Neuronal stem cell (in vitro differentiated cells): ENCODE data around the gene GDF2.

Experiments used
- DNase-seq: peaks from one replicate; pipeline ENCODE4 v3.0.0-alpha.2; 2013; ENCODE audit warnings: low spot score
- H2AFZ ChIP-seq: one replicate; pipeline ENCODE4 v1.6.1; 2013; ENCODE audit warnings: mild to moderate bottlenecking, low read length, inconsistent platforms
- H2AK5ac ChIP-seq: 2 replicates; pipeline ENCODE4 v1.6.1; 2013; ENCODE audit warnings: low read depth, mild to moderate bottlenecking, inconsistent platforms, low read length, moderate library complexity, mixed read lengths
- H2BK120ac ChIP-seq: 2 replicates; pipeline ENCODE4 v1.6.1; 2013; ENCODE audit warnings: low read depth, mild to moderate bottlenecking, inconsistent platforms, low read length, moderate library complexity, mixed read lengths
- H2BK12ac ChIP-seq: one replicate; pipeline ENCODE4 v1.6.1; 2013; ENCODE audit warnings: low read length, inconsistent platforms
- H2BK15ac ChIP-seq: 2 replicates; pipeline ENCODE4 v1.6.1; 2013; ENCODE audit warnings: mild to moderate bottlenecking, low read length, inconsistent platforms, mixed read lengths
- H2BK5ac ChIP-seq: one replicate; pipeline ENCODE4 v1.6.1; 2013; ENCODE audit warnings: inconsistent platforms, mild to moderate bottlenecking, low read length, moderate library complexity
- H3K14ac ChIP-seq: one replicate; pipeline ENCODE4 v1.6.1; 2013; ENCODE audit warnings: low read length, inconsistent platforms
- H3K18ac ChIP-seq: 2 replicates; pipeline ENCODE4 v1.6.1; 2013; ENCODE audit warnings: low read length, inconsistent platforms
- H3K23ac ChIP-seq: 2 replicates; pipeline ENCODE4 v1.6.1; 2013; ENCODE audit warnings: low read depth, mild to moderate bottlenecking, mixed read lengths, low read length, inconsistent platforms; ENCODE audit not compliant: poor library complexity
- H3K27ac ChIP-seq: replicated peaks from 3 replicates; pipeline ENCODE4 v1.5.1; 2013; ENCODE audit warnings: low read length, inconsistent platforms
- H3K27me3 ChIP-seq, 3 experiments: 2 replicates each; pipeline ENCODE4 v1.6.1; 2013; ENCODE audit warnings: low read length in 3 of 3, mild to moderate bottlenecking in 2 of 3, inconsistent platforms in 1 of 3, low read depth in 1 of 3, mixed read lengths in 1 of 3, moderate library complexity in 1 of 3; ENCODE audit not compliant: control insufficient read depth in 3 of 3, insufficient read depth in 3 of 3
- H3K36me3 ChIP-seq, 2 donors: replicated peaks in 1 of 2; 2 replicates each; pipeline ENCODE4 v1.6.1; 2013; ENCODE audit warnings: low read length in 2 of 2; ENCODE audit not compliant: control insufficient read depth in 2 of 2, insufficient read depth in 2 of 2
- H3K4ac ChIP-seq: 2 replicates; pipeline ENCODE4 v1.6.1; 2013; ENCODE audit warnings: inconsistent platforms, mild to moderate bottlenecking, low read length, moderate library complexity
- H3K4me1 ChIP-seq, 2 donors: 1 replicate in 1 of 2; 2 replicates in 1 of 2; pipeline ENCODE4 v1.6.1; 2013; ENCODE audit warnings: low read length in 2 of 2, low read depth in 1 of 2; ENCODE audit not compliant: control insufficient read depth in 2 of 2, insufficient read depth in 1 of 2
- H3K4me2 ChIP-seq: one replicate; pipeline ENCODE4 v1.6.1; 2013; ENCODE audit warnings: mild to moderate bottlenecking, low read length, inconsistent platforms; ENCODE audit not compliant: insufficient read depth, poor library complexity, severe bottlenecking
- H3K4me3 ChIP-seq, 2 donors: 2 replicates each; pipeline ENCODE4 v1.5.1; 2013; ENCODE audit warnings: low read length in 2 of 2, mild to moderate bottlenecking in 2 of 2, inconsistent platforms in 1 of 2, moderate library complexity in 1 of 2
- H3K79me1 ChIP-seq: one replicate; pipeline ENCODE4 v1.6.1; 2013; ENCODE audit warnings: low read depth, mild to moderate bottlenecking, inconsistent platforms, low read length, moderate library complexity
- H3K9ac ChIP-seq: one replicate; pipeline ENCODE4 v1.6.1; 2013; ENCODE audit warnings: mild to moderate bottlenecking, low read depth, low read length, inconsistent platforms; ENCODE audit not compliant: poor library complexity
- H3K9me3 ChIP-seq, 2 donors: replicated peaks in 1 of 2; 2 replicates each; pipeline versions ENCODE3 to v1.6.1; 2013; ENCODE audit warnings: low read length in 2 of 2, mild to moderate bottlenecking in 2 of 2, inconsistent platforms in 1 of 2, low read depth in 1 of 2, mixed read lengths in 1 of 2, moderate library complexity in 1 of 2; ENCODE audit not compliant: control insufficient read depth in 2 of 2, insufficient read depth in 1 of 2
- H4K8ac ChIP-seq: one replicate; pipeline ENCODE4 v1.6.1; 2013; ENCODE audit warnings: low read depth, mild to moderate bottlenecking, inconsistent platforms, low read length, moderate library complexity
- H4K91ac ChIP-seq: one replicate; pipeline ENCODE4 v1.6.1; 2013; ENCODE audit warnings: low read length, low read depth, mild to moderate bottlenecking, inconsistent platforms; ENCODE audit not compliant: poor library complexity
- WGBS, 2 donors: extraction: QIAGEN DNeasy Blood & Tissue Kit; methylation state at CpG; one replicate each; pipeline ENCODE4 v1.1.7; 2013; ENCODE audit warnings: missing lambda C conversion rate in 2 of 2, mixed read lengths in 1 of 2; ENCODE audit not compliant: insufficient read length in 2 of 2, insufficient replicate concordance in 1 of 2; ENCODE audit errors: extremely low coverage in 2 of 2; 5-methylcytosine and 5-hydroxymethylcytosine counted together

Gene GDF2

GRCh38 chr10:47323636-47324296, 1.5 kb downstream of the GDF2 start:
- Histone ChIP-seq H3K27ac (no peak overlapping the region), H3K79me1 (no peaks in the 10 kb centered on the region), H3K4ac (no peak overlapping the region), H2BK12ac (no peak overlapping the region), H3K9me3 (no peaks in the 10 kb centered on the region), H3K9ac (no peak overlapping the region), H2BK5ac (no peak overlapping the region), H3K4me2 (no peak overlapping the region), H3K18ac (no peak overlapping the region), H2BK120ac (no peak overlapping the region), H3K4me3 (no peak overlapping the region), H2AFZ (no peak overlapping the region), H2BK15ac (no peak overlapping the region), H3K4me1 (peaks cover 0 to 3% of the 10 kb centered on the region in 2 donors), H4K8ac (no peak overlapping the region), H3K27me3 (no peaks in the 10 kb centered on the region), H4K91ac (no peak overlapping the region), H2AK5ac (no peak overlapping the region), H3K14ac (no peak overlapping the region), H3K36me3 (no peaks in the 10 kb centered on the region), H3K23ac (no peak overlapping the region)
- WGBS, 2 donors, result no CpG with 5 or more reads among the region's 5 CpGs
- no peak for DNase-seq

GRCh38 chr10:47325303-47326291, 3.3 kb downstream of the GDF2 start:
- WGBS, 2 donors, result no CpG with 5 or more reads among the region's 30 CpGs
- Histone ChIP-seq H3K79me1 (no peaks in the 10 kb centered on the region), H4K91ac (no peak overlapping the region), H3K14ac (peak overlapping the region; percentile 10), H3K4ac (no peak overlapping the region), H2BK5ac (no peak overlapping the region), H2BK12ac (no peak overlapping the region), H3K4me2 (no peak overlapping the region), H2BK15ac (no peak overlapping the region), H3K9me3 (no peaks in the 10 kb centered on the region), H3K18ac (peak overlapping the region; percentile 2), H2BK120ac (no peak overlapping the region), H3K27me3 (no peaks in the 10 kb centered on the region), H2AFZ (no peak overlapping the region), H2AK5ac (no peak overlapping the region), H3K4me3 (no peak overlapping the region), H3K9ac (no peak overlapping the region), H4K8ac (no peak overlapping the region), H3K4me1 (peaks cover 0 to 3% of the 10 kb centered on the region in 2 donors), H3K36me3 (no peaks in the 10 kb centered on the region), H3K27ac (no peak overlapping the region), H3K23ac (peak overlapping the region; percentile 12)
- no peak for DNase-seq

GRCh38 chr10:47326306-47326926, 4.2 kb downstream of the GDF2 start:
- no peak overlapping the region for H2AK5ac ChIP-seq
- no peaks in the 10 kb centered on the region for H3K27me3 ChIP-seq
- no peak overlapping the region for H3K27ac ChIP-seq
- H4K91ac ChIP-seq, result no peak overlapping the region
- H4K8ac ChIP-seq, result no peak overlapping the region
- H3K4ac ChIP-seq, result no peak overlapping the region
- H3K14ac ChIP-seq, result no peak overlapping the region
- H2BK120ac ChIP-seq, result no peak overlapping the region
- H3K4me2 ChIP-seq, result no peak overlapping the region
- no peak overlapping the region for H2BK12ac ChIP-seq
- no CpG with 5 or more reads among the region's 5 CpGs for WGBS, 2 donors
- no peak overlapping the region for H2BK15ac ChIP-seq
- no peak overlapping the region for H3K18ac ChIP-seq
- DNase-seq, result no peak
- no peak overlapping the region for H2BK5ac ChIP-seq
- H3K4me1 ChIP-seq, result no peaks in the 10 kb centered on the region
- H3K36me3 ChIP-seq, result no peaks in the 10 kb centered on the region
- no peak overlapping the region for H3K4me3 ChIP-seq
- no peaks in the 10 kb centered on the region for H3K79me1 ChIP-seq
- H3K9ac ChIP-seq, result no peak overlapping the region
- H3K9me3 ChIP-seq, result no peaks in the 10 kb centered on the region
- no peak overlapping the region for H2AFZ ChIP-seq
- no peak overlapping the region for H3K23ac ChIP-seq

DNA sequence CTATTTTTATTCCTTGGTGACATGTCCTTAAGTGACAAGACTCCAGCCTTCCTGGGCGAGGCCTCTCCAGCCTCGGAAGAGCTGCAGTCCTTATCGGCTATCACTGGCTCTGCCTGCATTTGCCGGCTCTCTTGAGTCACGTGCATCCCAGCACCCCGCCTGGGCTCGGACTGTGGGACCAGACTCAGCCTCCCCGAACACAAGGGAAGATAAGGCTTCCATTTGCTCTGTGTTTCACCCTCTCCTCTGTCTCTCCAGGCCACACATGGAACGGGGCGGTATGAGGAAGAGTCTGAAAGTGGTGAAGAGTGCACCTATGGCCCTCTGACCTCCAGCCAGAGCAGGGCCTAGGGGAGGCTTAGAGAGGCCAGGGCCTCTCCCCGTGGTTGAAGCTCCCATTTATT, 4.7 kb downstream of the GDF2 start:
- H3K4ac ChIP-seq, result no peak overlapping the region
- WGBS, 2 donors, result no CpG with 5 or more reads among the region's 11 CpGs
- no peak overlapping the region for H2BK15ac ChIP-seq
- H4K91ac ChIP-seq, result no peak overlapping the region
- H3K9me3 ChIP-seq, result no peaks in the 10 kb centered on the region
- H3K4me1 ChIP-seq, result no peaks in the 10 kb centered on the region
- H3K4me3 ChIP-seq, result no peak overlapping the region
- H3K18ac ChIP-seq, result no peak overlapping the region
- H3K27me3 ChIP-seq, result no peaks in the 10 kb centered on the region
- peak overlapping the region; percentile 45 for H3K23ac ChIP-seq
- H3K36me3 ChIP-seq, result no peaks in the 10 kb centered on the region
- H3K79me1 ChIP-seq, result no peaks in the 10 kb centered on the region
- no peak overlapping the region for H4K8ac ChIP-seq
- no peak for DNase-seq
- no peak overlapping the region for H2BK5ac ChIP-seq
- H3K9ac ChIP-seq, result no peak overlapping the region
- H2AFZ ChIP-seq, result no peak overlapping the region
- no peak overlapping the region for H2AK5ac ChIP-seq
- H2BK120ac ChIP-seq, result no peak overlapping the region
- H2BK12ac ChIP-seq, result no peak overlapping the region
- H3K4me2 ChIP-seq, result no peak overlapping the region
- H3K14ac ChIP-seq, result no peak overlapping the region
- no peak overlapping the region for H3K27ac ChIP-seq
